K562 (cell line): Measurements from ENCODE around the gene CAPRIN1. TPM values are rescaled to one million over a fixed set of nuclear protein-coding genes. Genes with fewer than 3 reads are reported as not detected.
A peak's percentile ranks its signal among the peaks of the same experiment; 100 is the strongest.

ENCODE experiments used
- GTF2A2 ChIP-seq: IDR thresholded peaks from 2 replicates; pipeline ENCODE4 v1.6.1; 2016; ENCODE audit warnings: mild to moderate bottlenecking, missing genetic modification characterization, missing compliant biosample characterization
- MAFF ChIP-seq: IDR thresholded peaks from 2 replicates; pipeline ENCODE4 v1.6.1; 2012; ENCODE audit warnings: low read length, improper control_type of control experiment
- NCOA4 ChIP-seq: fragments of 450-650 bp; IDR thresholded peaks from 2 replicates; pipeline ENCODE4 v1.6.1; 2018; ENCODE audit warnings: mild to moderate bottlenecking; ENCODE audit not compliant: partially characterized antibody
- PCBP2 ChIP-seq: fragments of 200-400 bp; formaldehyde crosslinking; IDR thresholded peaks from 2 replicates; pipeline ENCODE4 v1.6.1; 2018; ENCODE audit warnings: low read length, low read depth, mild to moderate bottlenecking, moderate library complexity; ENCODE audit not compliant: poor library complexity, severe bottlenecking
- PYGO2 ChIP-seq: fragments of 450-650 bp; IDR thresholded peaks from 2 replicates; pipeline ENCODE4 v1.6.1; 2016; ENCODE audit warnings: mild to moderate bottlenecking, missing genetic modification characterization, moderate library complexity, missing compliant biosample characterization
- SLC30A9 ChIP-seq: fragments of 250-450 bp; sonication (Bioruptor Pico); IDR thresholded peaks from 2 replicates; pipeline ENCODE4 v1.8.0; 2022; ENCODE audit warnings: mild to moderate bottlenecking, moderate library complexity
- TEAD2 ChIP-seq: fragments of 450-650 bp; IDR thresholded peaks from 2 replicates; pipeline ENCODE4 v1.6.1; 2016; ENCODE audit warnings: missing genetic modification characterization, control low read depth, missing compliant biosample characterization
- U2AF2 ChIP-seq: fragments of 200-400 bp; formaldehyde crosslinking; optimal IDR thresholded peaks from 2 replicates; pipeline ENCODE3; 2017; ENCODE audit warnings: low read depth, mild to moderate bottlenecking, low read length
- ZKSCAN1 ChIP-seq: fragments of 150-350 bp; IDR thresholded peaks from 2 replicates; pipeline ENCODE4 v1.6.1; 2016; ENCODE audit warnings: low read depth, low read length
- ZNF134 ChIP-seq: fragments of 250-450 bp; sonication (Bioruptor Pico); conservative IDR thresholded peaks from 2 replicates; pipeline ENCODE4 v1.4.0; 2020
- ZNF224 ChIP-seq: sonication (generic); formaldehyde crosslinking; IDR thresholded peaks from 2 replicates; pipeline ENCODE4 v1.8.0; 2022; ENCODE audit warnings: mild to moderate bottlenecking, missing genetic modification reagents
- ZNF668 ChIP-seq: fragments of 250-450 bp; sonication (Bioruptor Pico); IDR thresholded peaks from 2 replicates; pipeline ENCODE4 v1.8.0; 2022; ENCODE audit warnings: mild to moderate bottlenecking, inconsistent platforms
- polyA plus RNA-seq, 8 experiments: library from polyadenylated mRNA; depleted of rRNA in 4 of 8; stranded (reverse) in 5 of 8; unstranded in 3 of 8; fragments of >200 nt; fragmentation: Nextera tagmentation in 2 of 8; fragmentation: Illumina TruSeq in 1 of 8; extraction: Ambion mirVana in 2 of 8; extraction: Trizol in 1 of 8; gene quantifications; 2 replicates each; pipeline versions ENCODE4 v1.2.1 to v1.2.3, GENCODE V29; 2011 to 2014; ENCODE audit warnings: inconsistent platforms in 1 of 8, missing spikeins in 1 of 8
- total RNA-seq, 7 experiments: library from RNA; depleted of rRNA in 6 of 7; stranded (reverse); fragments of >200 nt in 6 of 7; fragmentation: Illumina TruSeq in 2 of 7; extraction: Trizol in 2 of 7; gene quantifications; 2 replicates each; pipeline versions ENCODE4 v1.2.1 to v1.2.3, GENCODE V29; 2011 to 2021; ENCODE audit warnings: low replicate concordance in 1 of 7
- TF ChIP-seq, protein P1 (sequence below), 2 experiments: fragments of 450-650 bp; IDR thresholded peaks; 2 replicates each; pipeline ENCODE4 v1.6.1; 2016; ENCODE audit warnings: mild to moderate bottlenecking in 2 of 2, borderline replicate concordance in 1 of 2, low read depth in 1 of 2, moderate library complexity in 1 of 2
- TF ChIP-seq, protein P2 (sequence below): sonication (generic); formaldehyde crosslinking; IDR thresholded peaks from 2 replicates; pipeline ENCODE4 v1.8.1; 2023; ENCODE audit warnings: mild to moderate bottlenecking, missing genetic modification reagents

CAPRIN1 gene
- total and polyA plus RNA-seq, 9 of the 15 experiments (the other 6 are each of a cell fraction or from before 2014, with no cell fraction given) = 49.6 to 271 (median 244) TPM

DNA sequence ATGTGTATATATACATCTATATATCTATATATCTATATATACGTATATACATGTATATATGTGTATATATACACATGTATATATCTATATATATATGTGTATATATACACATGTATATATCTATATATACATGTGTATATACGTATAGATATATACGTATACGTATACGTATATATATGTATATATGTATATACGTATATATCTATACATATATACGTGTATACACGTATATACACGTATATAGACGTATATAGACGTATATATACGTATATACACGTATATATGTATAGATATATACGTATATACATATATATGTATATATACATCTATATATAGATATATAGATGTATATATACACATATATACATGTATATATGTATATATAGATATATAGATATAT lies 25.1 kb upstream of the CAPRIN1 start (continued):
- TF ChIP-seq, protein P1, sequence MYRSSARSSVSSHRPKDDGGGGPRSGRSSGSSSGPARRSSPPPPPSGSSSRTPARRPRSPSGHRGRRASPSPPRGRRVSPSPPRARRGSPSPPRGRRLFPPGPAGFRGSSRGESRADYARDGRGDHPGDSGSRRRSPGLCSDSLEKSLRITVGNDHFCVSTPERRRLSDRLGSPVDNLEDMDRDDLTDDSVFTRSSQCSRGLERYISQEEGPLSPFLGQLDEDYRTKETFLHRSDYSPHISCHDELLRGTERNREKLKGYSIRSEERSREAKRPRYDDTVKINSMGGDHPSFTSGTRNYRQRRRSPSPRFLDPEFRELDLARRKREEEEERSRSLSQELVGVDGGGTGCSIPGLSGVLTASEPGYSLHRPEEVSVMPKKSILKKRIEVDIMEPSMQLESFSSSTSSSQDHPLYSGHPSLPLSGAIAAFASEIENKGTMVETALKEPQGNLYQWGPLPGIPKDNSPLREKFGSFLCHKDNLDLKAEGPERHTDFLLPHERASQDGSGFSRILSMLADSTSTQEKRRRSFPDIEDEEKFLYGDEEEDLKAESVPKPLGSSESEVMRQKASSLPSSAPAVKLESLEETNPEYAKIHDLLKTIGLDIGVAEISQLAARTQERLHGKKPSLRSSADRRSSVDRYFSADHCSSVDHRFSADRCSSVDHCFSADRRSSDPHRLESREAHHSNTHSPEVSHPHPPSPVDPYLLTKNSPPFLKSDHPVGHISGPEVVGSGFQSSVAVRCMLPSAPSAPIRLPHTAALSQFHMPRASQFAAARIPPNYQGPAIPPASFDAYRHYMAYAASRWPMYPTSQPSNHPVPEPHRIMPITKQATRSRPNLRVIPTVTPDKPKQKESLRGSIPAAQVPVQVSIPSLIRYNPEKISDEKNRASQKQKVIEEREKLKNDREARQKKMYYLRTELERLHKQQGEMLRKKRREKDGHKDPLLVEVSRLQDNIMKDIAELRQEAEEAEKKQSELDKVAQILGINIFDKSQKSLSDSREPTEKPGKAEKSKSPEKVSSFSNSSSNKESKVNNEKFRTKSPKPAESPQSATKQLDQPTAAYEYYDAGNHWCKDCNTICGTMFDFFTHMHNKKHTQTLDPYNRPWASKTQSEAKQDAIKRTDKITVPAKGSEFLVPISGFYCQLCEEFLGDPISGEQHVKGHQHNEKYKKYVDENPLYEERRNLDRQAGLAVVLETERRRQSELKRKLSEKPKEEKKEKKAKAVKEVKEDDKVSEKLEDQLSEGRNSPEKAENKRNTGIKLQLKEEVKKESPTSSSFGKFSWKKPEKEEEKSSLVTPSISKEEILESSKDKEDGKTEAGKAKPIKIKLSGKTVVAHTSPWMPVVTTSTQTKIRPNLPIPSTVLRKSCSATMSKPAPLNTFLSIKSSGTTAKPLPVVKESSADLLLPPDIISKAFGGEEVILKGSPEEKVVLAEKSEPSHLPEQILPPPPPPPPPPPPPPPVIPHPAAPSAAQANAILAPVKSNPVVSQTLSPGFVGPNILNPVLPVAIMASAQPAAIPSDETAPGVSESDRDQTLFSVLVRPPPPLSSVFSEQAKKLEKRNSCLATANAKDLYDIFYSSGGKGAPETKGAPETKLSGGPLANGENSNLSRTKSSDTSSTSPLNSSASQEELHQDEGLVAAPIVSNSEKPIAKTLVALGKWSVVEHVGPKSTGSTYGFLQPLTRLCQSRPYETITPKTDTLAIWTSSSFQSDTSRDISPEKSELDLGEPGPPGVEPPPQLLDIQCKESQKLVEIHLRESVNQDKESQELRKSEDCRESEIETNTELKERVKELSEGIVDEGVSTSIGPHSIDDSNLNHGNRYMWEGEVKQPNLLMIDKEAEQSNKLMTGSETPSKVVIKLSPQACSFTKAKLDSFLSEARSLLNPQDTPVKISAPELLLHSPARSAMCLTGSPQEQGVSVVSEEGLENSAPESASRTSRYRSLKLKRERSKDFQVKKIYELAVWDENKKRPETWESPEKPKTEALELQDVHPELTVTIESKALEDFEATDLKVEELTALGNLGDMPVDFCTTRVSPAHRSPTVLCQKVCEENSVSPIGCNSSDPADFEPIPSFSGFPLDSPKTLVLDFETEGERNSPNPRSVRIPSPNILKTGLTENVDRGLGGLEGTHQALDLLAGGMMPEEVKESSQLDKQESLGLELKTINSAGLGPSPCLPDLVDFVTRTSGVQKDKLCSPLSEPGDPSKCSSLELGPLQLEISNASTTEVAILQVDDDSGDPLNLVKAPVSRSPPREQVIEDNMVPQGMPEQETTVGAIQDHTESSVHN (IDR thresholded peaks at IDR 0.05; ENCODE audit: borderline replicate concordance in 1 of 2, low read depth in 1 of 2) = no peak
- TF ChIP-seq ZNF668 (CRISPR knock-in tag) = no peak
- TF ChIP-seq PCBP2 = no peak
- TF ChIP-seq PYGO2 (tag) = no peak
- TF ChIP-seq ZKSCAN1 = no peak
- TF ChIP-seq GTF2A2 = no peak
- TF ChIP-seq, protein P2, sequence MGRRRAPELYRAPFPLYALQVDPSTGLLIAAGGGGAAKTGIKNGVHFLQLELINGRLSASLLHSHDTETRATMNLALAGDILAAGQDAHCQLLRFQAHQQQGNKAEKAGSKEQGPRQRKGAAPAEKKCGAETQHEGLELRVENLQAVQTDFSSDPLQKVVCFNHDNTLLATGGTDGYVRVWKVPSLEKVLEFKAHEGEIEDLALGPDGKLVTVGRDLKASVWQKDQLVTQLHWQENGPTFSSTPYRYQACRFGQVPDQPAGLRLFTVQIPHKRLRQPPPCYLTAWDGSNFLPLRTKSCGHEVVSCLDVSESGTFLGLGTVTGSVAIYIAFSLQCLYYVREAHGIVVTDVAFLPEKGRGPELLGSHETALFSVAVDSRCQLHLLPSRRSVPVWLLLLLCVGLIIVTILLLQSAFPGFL = no peak
- TF ChIP-seq SLC30A9 (CRISPR knock-in tag) = peak; percentile 92; the same call in 1 of the 2 replicates
- TF ChIP-seq ZNF134 (CRISPR knock-in tag) = no peak
- TF ChIP-seq U2AF2 = no peak
- no peak for TF ChIP-seq NCOA4
- TF ChIP-seq ZNF224 (CRISPR knock-in tag) = no peak
- no peak for TF ChIP-seq MAFF
- no peak for TF ChIP-seq TEAD2 (tag)
